Activated gamma-delta T cell (primary cell): ENCODE results near the gene DOCK10.

Source experiments
- DNase-seq: peaks from one replicate; lab custom pipeline; 2025; lab: John Stamatoyannopoulos, UW

DOCK10 gene

GRCh38 chr2:224837066-224837465, 205.2 kb downstream of the DOCK10 start:
- DNase-seq: no peak

GRCh38 chr2:224836263-224836662, 206.0 kb downstream of the DOCK10 start:
- no peak for DNase-seq

- DNase-seq: no peak
Measured at GRCh38 chr2:224835405-224835804, 206.9 kb downstream of the DOCK10 start.

GRCh38 chr2:224833986-224834385, 208.3 kb downstream of the DOCK10 start:
- DNase-seq: no peak

GRCh38 chr2:224832207-224832606, 210.1 kb downstream of the DOCK10 start:
- DNase-seq: no peak

- no peak for DNase-seq
Measured at GRCh38 chr2:224831530-224831929, 210.7 kb downstream of the DOCK10 start.

- DNase-seq: no peak
Measured at GRCh38 chr2:224820283-224820991, 221.8 kb downstream of the DOCK10 start.

GRCh38 chr2:224819075-224819474, 223.2 kb downstream of the DOCK10 start:
- no peak for DNase-seq

GRCh38 chr2:224817676-224818075, 224.6 kb downstream of the DOCK10 start:
- DNase-seq: no peak

- DNase-seq: no peak
Measured at GRCh38 chr2:224816816-224817215, 225.5 kb downstream of the DOCK10 start.

- no peak for DNase-seq
Measured at GRCh38 chr2:224813578-224813977, 228.7 kb downstream of the DOCK10 start.

- DNase-seq: no peak
Measured at GRCh38 chr2:224807153-224807964, 234.9 kb downstream of the DOCK10 start.

GRCh38 chr2:224803930-224804329, 238.3 kb downstream of the DOCK10 start:
- DNase-seq: no peak

- no peak for DNase-seq
Measured at GRCh38 chr2:224802407-224802806, 239.9 kb downstream of the DOCK10 start.

GRCh38 chr2:224801360-224801759, 240.9 kb downstream of the DOCK10 start:
- no peak for DNase-seq

- no peak for DNase-seq
Measured at GRCh38 chr2:224799691-224800090, 242.6 kb downstream of the DOCK10 start.

- no peak for DNase-seq
Measured at GRCh38 chr2:224798180-224798579, 244.1 kb downstream of the DOCK10 start.

- no peak for DNase-seq
Measured at GRCh38 chr2:224796695-224797305, 245.5 kb downstream of the DOCK10 start.

GRCh38 chr2:224793946-224794345, 248.3 kb downstream of the DOCK10 start:
- no peak for DNase-seq

GRCh38 chr2:224786848-224787247, 255.4 kb downstream of the DOCK10 start:
- DNase-seq: no peak

- no peak for DNase-seq
Measured at GRCh38 chr2:224781400-224781799, 260.9 kb downstream of the DOCK10 start.

- no peak for DNase-seq
Measured at GRCh38 chr2:224780823-224781222, 261.4 kb downstream of the DOCK10 start.

- no peak for DNase-seq
Measured at GRCh38 chr2:224780106-224780505, 262.2 kb downstream of the DOCK10 start.
